DND-41 (cell line): ENCODE data around the gene PRTFDC1.

ENCODE experiments used
- EZH2 ChIP-seq: IDR thresholded peaks from 3 replicates; pipeline ENCODE4 v1.6.1; 2012; ENCODE audit warnings: borderline replicate concordance, low read depth, mild to moderate bottlenecking, moderate library complexity, low read length, inconsistent platforms; ENCODE audit not compliant: severe bottlenecking
- TF ChIP-seq, protein P1 (sequence below): IDR thresholded peaks from 2 replicates; pipeline ENCODE4 v1.5.1; 2012; ENCODE audit warnings: borderline replicate concordance, low read length, moderate library complexity, mild to moderate bottlenecking; ENCODE audit not compliant: poor library complexity, severe bottlenecking; ENCODE audit errors: extremely low read depth

DNA sequence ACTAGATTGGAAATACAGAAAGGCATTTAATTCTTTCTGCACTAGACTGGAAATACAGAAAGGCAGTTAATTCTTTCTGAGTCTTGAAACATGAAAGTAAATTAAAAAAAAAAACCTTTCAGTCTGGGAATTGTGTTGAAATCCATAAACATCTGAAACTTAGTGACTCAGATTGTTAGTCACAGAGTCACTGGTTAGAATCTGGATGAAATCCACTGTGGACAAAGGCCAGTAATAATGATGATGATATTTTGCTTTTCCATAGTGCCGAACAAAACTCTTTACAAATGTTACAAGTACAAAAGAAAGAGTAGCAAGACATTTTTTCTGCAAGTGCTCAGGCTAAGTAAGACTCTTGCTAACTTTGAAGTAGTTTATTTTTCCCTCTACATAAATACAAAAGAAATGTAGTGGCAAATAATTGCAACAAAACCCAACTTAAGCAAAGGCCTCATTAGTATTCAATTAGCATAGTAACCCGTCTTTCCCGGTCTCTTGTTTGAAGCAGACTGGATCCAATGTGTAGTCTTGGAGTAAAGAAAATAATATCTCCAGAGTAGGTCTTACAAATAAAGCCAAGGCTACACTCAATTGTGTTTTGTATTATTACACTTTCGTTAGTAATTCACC lies 5.8 kb upstream of the PRTFDC1 start:
- TF ChIP-seq, protein P1, sequence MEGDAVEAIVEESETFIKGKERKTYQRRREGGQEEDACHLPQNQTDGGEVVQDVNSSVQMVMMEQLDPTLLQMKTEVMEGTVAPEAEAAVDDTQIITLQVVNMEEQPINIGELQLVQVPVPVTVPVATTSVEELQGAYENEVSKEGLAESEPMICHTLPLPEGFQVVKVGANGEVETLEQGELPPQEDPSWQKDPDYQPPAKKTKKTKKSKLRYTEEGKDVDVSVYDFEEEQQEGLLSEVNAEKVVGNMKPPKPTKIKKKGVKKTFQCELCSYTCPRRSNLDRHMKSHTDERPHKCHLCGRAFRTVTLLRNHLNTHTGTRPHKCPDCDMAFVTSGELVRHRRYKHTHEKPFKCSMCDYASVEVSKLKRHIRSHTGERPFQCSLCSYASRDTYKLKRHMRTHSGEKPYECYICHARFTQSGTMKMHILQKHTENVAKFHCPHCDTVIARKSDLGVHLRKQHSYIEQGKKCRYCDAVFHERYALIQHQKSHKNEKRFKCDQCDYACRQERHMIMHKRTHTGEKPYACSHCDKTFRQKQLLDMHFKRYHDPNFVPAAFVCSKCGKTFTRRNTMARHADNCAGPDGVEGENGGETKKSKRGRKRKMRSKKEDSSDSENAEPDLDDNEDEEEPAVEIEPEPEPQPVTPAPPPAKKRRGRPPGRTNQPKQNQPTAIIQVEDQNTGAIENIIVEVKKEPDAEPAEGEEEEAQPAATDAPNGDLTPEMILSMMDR, result no peak
- TF ChIP-seq EZH2, result no peak
